Activated CD8-positive, alpha-beta memory T cell treated with anti-CD3 and anti-CD28 coated beads, Interleukin-2, amount 50 U/mL, for 24 hours (primary cell): ENCODE measurements around the gene HOXA2.
A peak's percentile ranks its signal among the peaks of the same experiment; 100 is the strongest.

Source experiments
- DNase-seq: peaks from one replicate; pipeline ENCODE4 v3.0.0-alpha.2; 2020; ENCODE audit errors: extremely low read depth

Gene HOXA2

DNA sequence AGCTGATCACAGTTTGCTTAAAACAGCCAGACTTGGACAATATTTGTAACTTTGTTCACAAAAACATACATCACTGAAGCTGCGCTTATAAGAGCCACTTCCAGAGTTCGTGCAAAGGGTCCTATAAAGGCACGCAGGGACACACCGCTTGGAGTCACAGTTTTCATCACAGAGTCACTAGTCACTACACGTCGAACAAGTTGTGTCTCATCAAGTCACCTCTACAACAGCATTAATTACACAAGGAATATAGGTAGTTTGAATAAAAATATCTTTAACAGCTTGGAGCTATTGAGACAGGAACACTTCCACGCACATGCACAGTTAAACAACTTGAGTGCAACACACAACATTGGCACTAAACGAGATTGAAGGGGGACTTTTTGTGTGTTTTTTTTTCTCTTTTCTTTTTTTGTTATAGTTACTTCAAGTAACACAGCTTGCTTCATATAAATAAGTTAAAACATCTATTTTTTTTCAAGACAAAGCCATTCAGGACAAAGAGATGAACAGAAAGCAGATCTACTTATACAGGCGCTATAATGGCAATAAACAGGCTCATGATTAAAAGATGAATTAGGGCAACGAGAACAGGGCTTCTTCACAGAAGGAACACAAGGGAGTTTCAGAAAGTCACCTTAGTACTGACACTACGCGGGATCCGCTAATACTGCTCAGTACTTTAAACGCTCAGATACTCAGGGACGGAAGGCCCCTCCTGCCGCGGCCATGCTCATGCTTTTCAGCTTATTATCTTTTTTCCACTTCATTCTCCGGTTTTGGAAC is 38.8 kb upstream of the HOXA2 start:
- DNase-seq = no peak

GRCh38 chr7:27140126-27140857 is 37.8 kb upstream of the HOXA2 start:
- DNase-seq = no peak

GRCh38 chr7:27139334-27140125 is 37.0 kb upstream of the HOXA2 start:
- no peak for DNase-seq

DNA sequence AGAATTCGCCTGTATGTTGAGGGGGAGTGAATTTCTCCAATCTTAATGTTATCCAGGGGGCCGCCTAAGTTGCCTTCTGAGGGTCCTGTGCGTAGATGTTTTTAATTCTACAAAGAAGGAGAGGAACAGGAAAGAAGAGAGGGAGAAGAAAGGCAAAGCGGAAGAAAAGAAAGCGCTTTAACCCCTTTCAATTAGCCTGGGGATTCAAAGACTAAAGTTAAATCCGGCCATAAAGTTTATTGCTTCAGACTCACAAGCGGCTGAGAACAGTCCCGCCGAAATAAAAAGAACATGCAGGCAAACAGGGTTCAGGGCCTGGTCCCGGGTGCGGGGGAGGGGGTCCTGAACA is 36.5 kb upstream of the HOXA2 start:
- DNase-seq = no peak

- DNase-seq = no peak
Measured at GRCh38 chr7:27138472-27138871, 36.0 kb upstream of the HOXA2 start.

DNA sequence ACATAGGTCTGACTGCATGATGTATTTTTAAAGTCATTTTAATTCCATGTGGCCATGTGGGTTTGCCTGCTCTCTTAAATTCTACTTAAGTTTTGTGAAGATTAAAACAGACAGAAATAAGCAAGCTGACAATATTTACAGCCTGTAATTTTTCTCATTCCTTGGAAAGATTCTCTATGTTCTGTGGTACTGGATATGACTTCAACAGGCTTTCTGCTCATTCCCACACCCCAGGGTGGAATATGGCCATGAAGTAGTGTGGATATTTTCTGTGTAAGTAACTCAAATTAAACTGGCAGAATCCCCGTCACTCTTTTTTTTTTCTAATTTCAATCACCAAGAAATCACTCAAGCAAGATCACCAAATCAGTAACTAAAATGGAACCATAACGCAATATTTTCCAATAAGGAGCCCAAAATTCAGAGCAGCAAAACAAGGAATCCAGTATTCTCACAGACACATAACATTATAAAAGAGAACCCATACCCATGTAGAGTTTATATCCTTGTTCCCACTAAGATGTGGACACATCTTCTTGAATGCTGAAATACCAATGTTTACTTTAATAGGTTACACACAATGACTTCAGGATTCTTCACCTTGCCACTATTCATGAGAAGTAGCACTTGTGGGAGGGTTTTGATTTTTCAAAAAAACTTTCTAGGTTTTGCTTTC is 35.3 kb upstream of the HOXA2 start:
- no peak for DNase-seq

- DNase-seq = no peak
Measured at GRCh38 chr7:27134392-27134791, 31.9 kb upstream of the HOXA2 start.

DNA sequence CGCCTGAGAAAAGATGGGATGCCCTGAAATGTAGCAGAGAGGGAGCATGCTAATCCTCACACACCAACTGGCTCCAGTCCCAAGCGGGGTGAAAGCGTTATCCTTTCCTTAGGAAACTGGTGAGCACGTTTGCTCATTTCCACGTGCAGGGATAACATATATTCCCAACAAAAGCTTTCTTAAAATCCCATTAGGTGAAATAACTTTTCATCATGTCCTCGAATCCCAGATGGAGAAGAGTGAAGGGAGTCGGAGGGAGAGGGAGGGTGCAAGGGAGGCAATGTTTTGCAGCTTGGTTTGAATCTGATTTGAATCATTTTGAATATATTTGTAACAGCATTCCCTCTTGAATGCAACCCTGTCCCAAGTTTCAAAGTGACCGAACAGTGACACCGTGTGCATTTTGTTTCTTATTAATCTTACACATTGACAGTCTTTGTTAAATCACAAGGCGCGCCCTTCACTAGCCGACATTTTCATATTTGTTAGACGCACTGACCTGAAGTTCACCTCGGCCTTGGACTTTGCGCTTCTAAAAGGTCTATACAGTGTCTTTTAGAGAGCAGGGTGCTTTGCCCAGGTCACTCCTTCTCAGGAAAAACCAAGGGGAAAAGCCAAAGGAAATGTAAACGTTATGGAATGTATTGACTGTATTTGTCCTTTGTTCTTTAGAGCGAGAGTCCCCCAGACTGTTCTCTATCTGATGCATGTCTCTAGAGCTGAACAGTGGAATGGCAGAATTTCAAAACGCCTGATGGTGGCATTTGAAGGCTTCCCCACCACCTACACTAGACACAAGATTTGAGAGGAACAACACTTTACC is 31.1 kb upstream of the HOXA2 start:
- DNase-seq = no peak

DNA sequence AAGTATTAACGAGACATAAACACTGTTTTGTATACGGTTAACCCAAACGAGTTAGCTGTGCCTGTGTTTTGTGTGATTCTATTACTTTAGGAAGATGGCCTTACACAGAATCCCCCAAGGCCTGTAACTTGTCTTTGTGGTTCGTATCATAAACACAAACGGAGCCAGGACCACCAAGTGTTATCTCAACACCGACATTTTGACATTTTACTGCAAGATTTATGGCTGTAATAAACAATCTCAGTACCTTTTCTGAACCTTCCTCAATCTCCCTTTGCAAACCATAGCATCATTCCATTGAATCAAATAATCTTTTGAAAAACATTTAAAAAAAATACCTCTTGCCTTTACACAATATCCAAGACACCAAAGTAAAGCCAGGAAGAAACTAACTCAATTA is 30.5 kb upstream of the HOXA2 start:
- no peak for DNase-seq

GRCh38 chr7:27132214-27132613 is 29.7 kb upstream of the HOXA2 start:
- DNase-seq = no peak

DNA sequence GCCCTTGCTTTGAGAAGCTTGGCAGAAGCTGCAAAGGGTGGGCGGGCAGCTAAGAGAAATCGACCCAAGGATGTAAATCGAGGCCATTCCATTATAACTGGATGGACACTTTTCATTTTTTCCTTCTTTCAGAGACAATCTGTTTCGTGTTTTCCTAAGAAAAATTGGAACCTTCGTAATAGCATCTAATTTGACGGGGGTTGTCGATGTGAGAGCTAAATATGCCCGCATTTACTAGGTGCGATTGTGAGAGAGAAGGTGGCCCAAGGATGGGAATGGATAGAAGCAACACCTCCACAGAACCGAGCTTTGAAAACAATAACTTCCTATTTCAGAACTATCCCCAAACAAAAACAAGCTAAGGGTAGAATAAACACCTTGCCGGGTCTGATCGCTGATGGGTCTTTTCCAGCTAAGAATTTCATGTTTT is 28.9 kb upstream of the HOXA2 start:
- no peak for DNase-seq

GRCh38 chr7:27130540-27131389 is 28.3 kb upstream of the HOXA2 start, which contains the start of gene HOXA4:
TSS of gene HOXA4 (minus strand) at chr7:27130757. CDS start at chr7:27130733, 24 bp downstream.
- DNase-seq = peak; percentile 43

GRCh38 chr7:27129729-27130539 is 27.5 kb upstream of the HOXA2 start:
- DNase-seq = no peak

DNA sequence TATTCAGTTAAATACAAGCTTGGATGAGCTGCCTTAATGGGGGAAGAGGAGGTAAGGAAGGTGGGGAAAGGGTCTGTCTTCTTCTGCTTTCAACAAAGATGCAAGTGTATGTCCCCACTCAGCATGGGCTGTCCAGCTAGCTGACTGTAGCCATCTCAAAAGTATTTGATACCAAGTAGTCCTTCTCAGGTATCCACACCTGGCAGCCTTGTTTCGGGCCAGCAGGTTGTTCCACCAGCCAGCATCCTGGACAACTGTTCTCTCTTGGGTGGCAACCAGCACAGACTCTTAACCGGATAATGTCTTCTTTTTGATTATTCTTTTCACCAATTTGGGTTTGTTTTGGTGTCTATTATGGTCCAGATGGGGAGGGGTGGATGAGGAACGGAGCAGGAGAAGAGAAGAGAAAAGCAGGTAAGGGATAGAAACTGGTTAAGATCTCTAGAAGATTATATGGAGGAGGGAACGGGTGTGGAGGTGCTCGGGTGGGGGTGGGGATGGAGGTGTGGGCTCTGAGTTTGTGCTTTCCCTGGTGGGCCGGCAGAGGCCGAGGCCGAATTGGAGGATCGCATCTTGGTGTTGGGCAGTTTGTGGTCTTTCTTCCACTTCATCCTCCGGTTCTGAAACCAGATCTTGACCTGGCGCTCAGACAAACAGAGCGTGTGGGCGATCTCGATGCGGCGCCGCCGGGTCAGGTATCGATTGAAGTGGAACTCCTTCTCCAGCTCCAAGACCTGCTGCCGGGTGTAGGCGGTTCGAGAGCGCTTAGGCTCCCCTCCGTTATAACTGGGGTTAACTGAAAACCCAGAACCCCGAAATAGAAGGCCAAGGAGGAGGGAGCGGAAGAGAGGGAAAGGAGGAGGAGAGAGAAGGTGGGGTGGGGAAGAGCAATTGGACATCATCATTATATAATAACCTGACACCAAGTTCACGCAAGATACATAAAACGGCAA is 26.6 kb upstream of the HOXA2 start:
- no peak for DNase-seq

DNA sequence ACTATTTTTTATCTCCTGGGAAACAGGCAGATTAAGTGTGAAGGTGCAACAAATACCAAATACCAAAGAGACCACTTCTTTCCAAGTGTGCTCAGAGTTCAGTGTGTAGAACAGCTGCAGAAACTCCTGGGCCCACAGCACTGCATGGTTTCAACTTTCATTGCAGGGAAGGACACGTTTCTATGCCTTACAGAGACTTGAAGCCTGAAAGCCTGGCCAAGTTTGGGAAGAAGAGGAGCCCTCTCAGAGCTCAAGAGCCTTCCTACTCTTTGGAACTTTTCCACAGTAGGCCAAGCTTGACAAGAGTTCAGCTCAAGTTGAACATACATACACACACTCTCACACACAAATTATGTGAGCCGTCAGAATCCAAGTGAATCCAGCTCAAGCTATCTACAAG is 25.6 kb upstream of the HOXA2 start:
- DNase-seq = no peak

GRCh38 chr7:27126596-27127327 is 24.3 kb upstream of the HOXA2 start:
- DNase-seq = no peak

GRCh38 chr7:27125986-27126394 is 23.5 kb upstream of the HOXA2 start:
- DNase-seq = no peak
